ENCODE data around the gene DGKI. TPM values are rescaled to one million over a fixed set of nuclear protein-coding genes. Genes with fewer than 3 reads are reported as not detected.

Gene DGKI
- total and polyA plus RNA-seq, 2 experiments from 2014 or later: 0.16 to 1.0 TPM

- TF ChIP-seq CTCF (conservative IDR thresholded peaks at IDR 0.05; ENCODE audit: low read depth in 2 of 2): no peak
- TF ChIP-seq EZH2phosphoT487 (IDR thresholded peaks at IDR 0.05; ENCODE audit: unreplicated experiment): no peak
These were observed 212.4 kb downstream of the DGKI start (continued) for GRCh38 chr7:137634356-137634755.

- no peak overlapping the region for H3K4me2 ChIP-seq
- H2AFZ ChIP-seq: no peak overlapping the region
- no peaks in the 10 kb centered on the region for H4K20me1 ChIP-seq (replicated peaks; ENCODE audit: insufficient read depth)
- H3K36me3 ChIP-seq (ENCODE audit: insufficient read depth): no peaks in the 10 kb centered on the region
- H3K4me1 ChIP-seq (ENCODE audit: insufficient read depth): no peaks in the 10 kb centered on the region
- H3K27ac Mint-ChIP-seq: no peak overlapping the region
- peaks cover 3% of the 10 kb centered on the region; the same call in 1 of the 3 replicates for H3K4me1 Mint-ChIP-seq
- DNase-seq (ENCODE audit: low spot score): no peak
- H3K9me3 Mint-ChIP-seq: no peaks in the 10 kb centered on the region
- H3K4me3 Mint-ChIP-seq: no peak overlapping the region
- no peak overlapping the region for H3K4me3 ChIP-seq
- H3K27ac ChIP-seq (ENCODE audit: low read depth): no peak overlapping the region
- peaks cover 2% of the 10 kb centered on the region for H3K27me3 Mint-ChIP-seq (ENCODE audit: insufficient read depth, low read depth, poor library complexity)
- H3F3A ChIP-seq (replicated peaks; ENCODE audit: low read depth): no peaks in the 10 kb centered on the region
- H3K9me2 ChIP-seq (ENCODE audit: insufficient read depth): peaks cover 5% of the 10 kb centered on the region; the same call in 1 of the 2 replicates
- no peaks in the 10 kb centered on the region for H3K27me3 ChIP-seq (ENCODE audit: insufficient read depth)
- ATAC-seq: no peak
- H3K36me3 Mint-ChIP-seq (ENCODE audit: low read depth): no peaks in the 10 kb centered on the region
- H3K79me2 ChIP-seq (replicated peaks; ENCODE audit: insufficient read depth): no peaks in the 10 kb centered on the region
- TF ChIP-seq CREB1 (CRISPR knock-in tag; IDR thresholded peaks at IDR 0.05; ENCODE audit: low read depth): no peak
- no peak for TF ChIP-seq JUNB (IDR thresholded peaks at IDR 0.05; ENCODE audit: unreplicated experiment)
- no peak for TF ChIP-seq ZNF331 (CRISPR knock-in tag; IDR thresholded peaks at IDR 0.05; ENCODE audit: low read depth)
- no peak for TF ChIP-seq NANOG (IDR thresholded peaks at IDR 0.05; ENCODE audit: borderline replicate concordance)
- TF ChIP-seq ZNF462 (CRISPR knock-in tag; IDR thresholded peaks at IDR 0.05): no peak
- no peak for TF ChIP-seq REST (IDR thresholded peaks at IDR 0.05; ENCODE audit: unreplicated experiment)
- no peak for TF ChIP-seq ZNF114 (CRISPR knock-in tag; IDR thresholded peaks at IDR 0.05)
- TF ChIP-seq POLR2AphosphoS5 (IDR thresholded peaks at IDR 0.05; ENCODE audit: low read depth): no peak
- no peak for TF ChIP-seq ETS1 (IDR thresholded peaks at IDR 0.05)
- TF ChIP-seq EZH2phosphoT487 (IDR thresholded peaks at IDR 0.05; ENCODE audit: unreplicated experiment): no peak
- no peak for TF ChIP-seq EZH2 (IDR thresholded peaks at IDR 0.05; ENCODE audit: low read depth, unreplicated experiment)
These were observed 213.6 kb downstream of the DGKI start for GRCh38 chr7:137633133-137633532.

Measured in GM23338 (cell line).